ENCODE measurements around the gene PAGR1.
A peak's percentile ranks its signal among the peaks of the same experiment; 100 is the strongest.

GRCh38 chr16:29819506-29819905, 3.6 kb downstream of the PAGR1 start:
- TF ChIP-seq CTCF (IDR thresholded peaks at IDR 0.05) (peak; percentile 35), ZBTB33 (IDR thresholded peaks at IDR 0.05; ENCODE audit: borderline replicate concordance, low read depth) (no peak), REST (IDR thresholded peaks at IDR 0.05; ENCODE audit: low read depth, low read length) (no peak), EP300 (IDR thresholded peaks at IDR 0.05; ENCODE audit: borderline replicate concordance in 1 of 2, low read depth in 1 of 2, low read length in 1 of 2) (no peak), RFX5 (IDR thresholded peaks at IDR 0.05; ENCODE audit: low read length) (no peak), FOXM1 (IDR thresholded peaks at IDR 0.05; ENCODE audit: low read depth) (no peak), YY1 (IDR thresholded peaks at IDR 0.05; ENCODE audit: low read depth) (no peak), POLR2AphosphoS5 (IDR thresholded peaks at IDR 0.05; ENCODE audit: low read depth, low read length) (no peak), FOXJ3 (CRISPR knock-in tag; IDR thresholded peaks at IDR 0.05) (no peak), NRF1 (IDR thresholded peaks at IDR 0.05; ENCODE audit: low read depth, low read length) (no peak), CHD2 (IDR thresholded peaks at IDR 0.05; ENCODE audit: low read length, partially characterized antibody) (no peak), EZH2phosphoT487 (IDR thresholded peaks at IDR 0.05; ENCODE audit: borderline replicate concordance, low read depth) (no peak), RAD21 (IDR thresholded peaks at IDR 0.05; ENCODE audit: low read length) (peak; percentile 23; the same call in 1 of the 2 replicates)
